ENCODE results near the gene CDPF1. TPM values are rescaled to one million over a fixed set of nuclear protein-coding genes. Genes with fewer than 3 reads are reported as not detected.

Gene CDPF1
- total RNA-seq, 2 experiments from 2014 or later = 15.4 to 17.4 TPM

GRCh38 chr22:46295277-46295971 is 45.3 kb upstream of the CDPF1 start:
- peaks cover 22% of the 10 kb centered on the region for H3K36me3 ChIP-seq (ENCODE audit: insufficient read depth, low read length)
- H3K79me2 ChIP-seq (ENCODE audit: insufficient read depth, low read depth, low read length) = peaks cover 28% of the 10 kb centered on the region
- H3K4me1 ChIP-seq (ENCODE audit: insufficient read depth, low read length, poor library complexity, severe bottlenecking) = peaks cover 49% of the 10 kb centered on the region
- H3K4me3 ChIP-seq (ENCODE audit: low read depth, low read length, poor library complexity, severe bottlenecking) = peak overlapping the region; percentile 95
- TF ChIP-seq EZH2phosphoT487 (IDR thresholded peaks at IDR 0.05; ENCODE audit: borderline replicate concordance, low read depth, low read length) = no peak
- TF ChIP-seq, protein P1, sequence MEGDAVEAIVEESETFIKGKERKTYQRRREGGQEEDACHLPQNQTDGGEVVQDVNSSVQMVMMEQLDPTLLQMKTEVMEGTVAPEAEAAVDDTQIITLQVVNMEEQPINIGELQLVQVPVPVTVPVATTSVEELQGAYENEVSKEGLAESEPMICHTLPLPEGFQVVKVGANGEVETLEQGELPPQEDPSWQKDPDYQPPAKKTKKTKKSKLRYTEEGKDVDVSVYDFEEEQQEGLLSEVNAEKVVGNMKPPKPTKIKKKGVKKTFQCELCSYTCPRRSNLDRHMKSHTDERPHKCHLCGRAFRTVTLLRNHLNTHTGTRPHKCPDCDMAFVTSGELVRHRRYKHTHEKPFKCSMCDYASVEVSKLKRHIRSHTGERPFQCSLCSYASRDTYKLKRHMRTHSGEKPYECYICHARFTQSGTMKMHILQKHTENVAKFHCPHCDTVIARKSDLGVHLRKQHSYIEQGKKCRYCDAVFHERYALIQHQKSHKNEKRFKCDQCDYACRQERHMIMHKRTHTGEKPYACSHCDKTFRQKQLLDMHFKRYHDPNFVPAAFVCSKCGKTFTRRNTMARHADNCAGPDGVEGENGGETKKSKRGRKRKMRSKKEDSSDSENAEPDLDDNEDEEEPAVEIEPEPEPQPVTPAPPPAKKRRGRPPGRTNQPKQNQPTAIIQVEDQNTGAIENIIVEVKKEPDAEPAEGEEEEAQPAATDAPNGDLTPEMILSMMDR (conservative IDR thresholded peaks at IDR 0.05; ENCODE audit: low read length) = no peak
- H2AFZ ChIP-seq (ENCODE audit: low read length) = no peak overlapping the region
- H4K20me1 ChIP-seq (ENCODE audit: insufficient read depth, low read length) = no peaks in the 10 kb centered on the region
- H3K9me3 ChIP-seq (ENCODE audit: low read length) = no peaks in the 10 kb centered on the region
- H3K4me2 ChIP-seq (ENCODE audit: low read length) = peak overlapping the region; percentile 84
- ChIA-PET POLR2A (interaction anchor here (1.1 to 1.8 kb wide), 3 partner anchors 9 to 46 kb away, joined by 4 to 5 read pairs (median 4); partner anchors contain the start of gene CDPF1), CTCF (ENCODE audit: unreplicated experiment) (interaction anchor here (1.3 kb wide), 1 partner anchor 19 kb away, joined by 3 read pairs; no protein-coding TSS in a partner anchor)
- peak overlapping the region; percentile 87 for H3K27ac ChIP-seq (ENCODE audit: low read depth, low read length, poor library complexity, severe bottlenecking)
- no TSS peak for BruUV-seq (replicated peaks)
- intact Hi-C loops (cut with micrococcal nuclease; ENCODE audit: unreplicated experiment) = loop anchor here (5.0 to 10.0 kb wide), 2 partner anchors 173 to 261 kb away; no protein-coding TSS in a partner anchor
- no peaks in the 10 kb centered on the region for H3K9me2 ChIP-seq (ENCODE audit: insufficient read depth, low read length)
- peak; percentile 15 for DNase-seq (ENCODE audit: low spot score)

DNA sequence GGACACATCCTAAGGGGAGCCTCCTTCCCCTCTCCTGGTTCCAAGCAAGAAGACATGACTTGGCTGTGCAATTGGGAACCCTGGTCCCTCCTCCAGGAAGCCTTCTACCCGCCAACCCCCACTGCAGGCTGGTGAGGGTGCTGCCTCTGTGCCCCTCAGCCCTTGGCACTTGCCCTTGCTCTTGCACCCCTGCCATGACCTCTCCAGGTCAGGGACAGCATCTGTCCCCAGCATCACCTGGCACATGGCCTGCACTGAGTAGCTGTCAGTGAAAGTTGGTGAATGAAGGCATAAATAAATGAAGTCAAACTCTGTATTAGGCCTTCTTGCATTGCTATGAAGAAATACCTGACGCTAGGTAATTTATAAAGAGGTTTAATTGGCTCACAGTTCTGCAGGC is 44.7 kb upstream of the CDPF1 start:
- ChIA-PET CTCF (ENCODE audit: unreplicated experiment) (no interaction called here), POLR2A (interaction anchor here (0.8 to 1.6 kb wide), 2 partner anchors 12 to 163 kb away, joined by 4 to 5 read pairs; no protein-coding TSS in a partner anchor)
- Histone ChIP-seq H3K79me2 (ENCODE audit: insufficient read depth, low read depth, low read length) (peaks cover 26% of the 10 kb centered on the region), H3K4me3 (ENCODE audit: low read depth, low read length, poor library complexity, severe bottlenecking) (peak overlapping the region; percentile 95), H2AFZ (ENCODE audit: low read length) (no peak overlapping the region), H3K4me2 (ENCODE audit: low read length) (peak overlapping the region; percentile 84), H3K9me2 (ENCODE audit: insufficient read depth, low read length) (no peaks in the 10 kb centered on the region), H3K36me3 (ENCODE audit: insufficient read depth, low read length) (peaks cover 17% of the 10 kb centered on the region), H4K20me1 (ENCODE audit: insufficient read depth, low read length) (no peaks in the 10 kb centered on the region), H3K4me1 (ENCODE audit: insufficient read depth, low read length, poor library complexity, severe bottlenecking) (peaks cover 49% of the 10 kb centered on the region), H3K9me3 (ENCODE audit: low read length) (no peaks in the 10 kb centered on the region), H3K27ac (ENCODE audit: low read depth, low read length, poor library complexity, severe bottlenecking) (peak overlapping the region; percentile 87)
- DNase-seq (ENCODE audit: low spot score) = no peak
- no peak for TF ChIP-seq EZH2phosphoT487 (IDR thresholded peaks at IDR 0.05; ENCODE audit: borderline replicate concordance, low read depth, low read length)
- TF ChIP-seq, protein P1 (conservative IDR thresholded peaks at IDR 0.05; ENCODE audit: low read length) = no peak
- BruUV-seq (replicated peaks) = no TSS peak
- intact Hi-C loops (cut with micrococcal nuclease; ENCODE audit: unreplicated experiment) = loop anchor here (5.0 to 10.0 kb wide), 2 partner anchors 172 to 260 kb away; no protein-coding TSS in a partner anchor

Measured in OCI-LY7 (cell line).